ENCODE data around the gene TMEM51. TPM values are rescaled to one million over a fixed set of nuclear protein-coding genes. Genes with fewer than 3 reads are reported as not detected.

Gene TMEM51
- total and polyA plus RNA-seq, 2 donors (not counting 1 experiment from before 2014, with no cell fraction given): 0.06 to 0.30 TPM

GRCh38 chr1:15110128-15110866 is 43.2 kb upstream of the TMEM51 start:
- 91% methylated on average over 9 of the region's 9 CpGs for WGBS (ENCODE audit: insufficient coverage)

More at GRCh38 chr1:15110128-15110866, 43.2 kb upstream of the TMEM51 start:
- Histone ChIP-seq H3K9ac (ENCODE audit: low read length) (no peak overlapping the region), H4K20me1 (ENCODE audit: control insufficient read depth, insufficient read depth, low read length, poor library complexity, severe bottlenecking) (no peaks in the 10 kb centered on the region), H3K27me3 (replicated peaks in 1 of 4; ENCODE audit: control extremely low read depth in 1 of 4, control insufficient read depth in 3 of 4, insufficient read depth in 4 of 4, low read length in 3 of 4) (no peaks in the 10 kb centered on the region), H3K36me3 (replicated peaks in 1 of 2; ENCODE audit: control extremely low read depth in 1 of 2, control insufficient read depth in 1 of 2, extremely low read depth in 1 of 2, insufficient read depth in 2 of 2, low read length in 1 of 2) (no peaks in the 10 kb centered on the region), H3K4me2 (replicated peaks; ENCODE audit: low read depth, low read length, poor library complexity, severe bottlenecking) (no peak overlapping the region), H3K27ac (ENCODE audit: low read length in 2 of 2) (no peak overlapping the region), H3K4me3 (ENCODE audit: control extremely low read depth in 1 of 5, extremely low read depth in 1 of 5, insufficient read depth in 1 of 5, low read depth in 2 of 5, low read length in 4 of 5) (no peak overlapping the region), H3K4me1 (ENCODE audit: control insufficient read depth in 2 of 2, insufficient read depth in 2 of 2, low read length in 2 of 2) (no peaks in the 10 kb centered on the region), H3K79me2 (ENCODE audit: control insufficient read depth, insufficient read depth, low read length) (no peaks in the 10 kb centered on the region), H3K9me3 (ENCODE audit: control extremely low read depth in 1 of 3, control insufficient read depth in 2 of 3, insufficient read depth in 1 of 3, low read length in 2 of 3) (no peaks in the 10 kb centered on the region), H2AFZ (ENCODE audit: insufficient read depth, low read depth, low read length, poor library complexity, severe bottlenecking) (no peak overlapping the region)
- CTCF ChIA-PET: no interaction called here
- ATAC-seq (ENCODE audit: low read depth) (no peak), DNase-seq (no peak)
- H3K4me1 Mint-ChIP-seq: no peaks in the 10 kb centered on the region
- intact Hi-C loops (cut with micrococcal nuclease): no loop called here
- peaks cover 4% of the 10 kb centered on the region for H3K27me3 Mint-ChIP-seq
- H3K27ac Mint-ChIP-seq: no peak overlapping the region
- POLR2A ChIA-PET: no interaction called here
- TF ChIP-seq CTCF (IDR thresholded peaks at IDR 0.05) (no peak), EZH2 (IDR thresholded peaks at IDR 0.05; ENCODE audit: borderline replicate concordance, insufficient read depth, low read depth, low read length, poor library complexity, severe bottlenecking) (no peak)
- no peak overlapping the region for H3K4me3 Mint-ChIP-seq
- no peaks in the 10 kb centered on the region for H3K9me3 Mint-ChIP-seq (ENCODE audit: insufficient read depth)
